Measurements from ENCODE around the gene LEPROT. TPM values are rescaled to one million over a fixed set of nuclear protein-coding genes. Genes with fewer than 3 reads are reported as not detected.
"Not testable (repeated sequence)": the region's sequence is repeated elsewhere in the genome, so short reads cannot be mapped to it uniquely, and the experiment has no call there.

Gene LEPROT
- total RNA-seq, 4 donors from 2014 or later: 25.0 to 34.2 (median 28.7) TPM

DNA sequence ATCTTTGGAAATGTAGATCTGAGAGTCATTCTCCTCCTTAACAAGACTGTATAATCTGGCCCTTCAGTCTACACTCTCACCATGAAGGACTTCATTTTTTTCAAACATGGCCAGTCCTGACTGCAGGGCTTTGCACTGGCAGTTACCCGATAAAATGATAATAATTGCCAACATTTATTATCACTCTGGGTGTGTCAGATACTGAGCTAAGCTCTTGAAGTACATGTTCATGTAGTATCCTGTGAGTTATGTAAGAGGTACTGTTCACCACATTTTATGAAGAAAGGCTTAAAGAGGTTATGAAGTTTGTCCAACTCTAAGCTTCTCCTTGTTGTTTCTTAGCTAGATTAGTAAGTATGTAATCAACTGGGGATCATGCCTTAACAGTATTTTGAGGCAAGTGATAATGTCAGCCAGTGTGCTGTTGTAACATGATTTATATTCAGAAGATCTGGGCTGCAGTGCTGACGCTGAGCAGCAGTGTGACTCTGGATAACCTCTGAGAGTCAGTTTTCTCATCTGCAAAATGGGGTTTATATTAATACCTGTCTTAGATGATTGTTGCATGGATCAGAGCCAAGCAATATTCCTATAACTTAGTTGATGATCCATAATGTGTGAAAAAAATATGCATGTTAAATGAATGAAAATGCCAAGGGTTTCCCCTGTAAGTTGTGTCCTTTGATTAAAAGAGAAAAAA lies 42.1 kb upstream of the LEPROT start:
- in situ Hi-C loops (cut with MboI; ENCODE audit: low sequenced_read_pairs in 4 of 4) (no loop called here), intact Hi-C loops (cut with DNase I; ENCODE audit: low total_unique reads) (no loop called here)
- Histone ChIP-seq H3K27ac (no peak overlapping the region), H3K27me3 (no peaks in the 10 kb centered on the region), H3K9me3 (no peaks in the 10 kb centered on the region), H3K4me3 (no peak overlapping the region), H3K4me1 (no peaks in the 10 kb centered on the region), H3K36me3 (no peaks in the 10 kb centered on the region)
- no peak for DNase-seq
- no peak for ATAC-seq
- TF ChIP-seq, protein P1, sequence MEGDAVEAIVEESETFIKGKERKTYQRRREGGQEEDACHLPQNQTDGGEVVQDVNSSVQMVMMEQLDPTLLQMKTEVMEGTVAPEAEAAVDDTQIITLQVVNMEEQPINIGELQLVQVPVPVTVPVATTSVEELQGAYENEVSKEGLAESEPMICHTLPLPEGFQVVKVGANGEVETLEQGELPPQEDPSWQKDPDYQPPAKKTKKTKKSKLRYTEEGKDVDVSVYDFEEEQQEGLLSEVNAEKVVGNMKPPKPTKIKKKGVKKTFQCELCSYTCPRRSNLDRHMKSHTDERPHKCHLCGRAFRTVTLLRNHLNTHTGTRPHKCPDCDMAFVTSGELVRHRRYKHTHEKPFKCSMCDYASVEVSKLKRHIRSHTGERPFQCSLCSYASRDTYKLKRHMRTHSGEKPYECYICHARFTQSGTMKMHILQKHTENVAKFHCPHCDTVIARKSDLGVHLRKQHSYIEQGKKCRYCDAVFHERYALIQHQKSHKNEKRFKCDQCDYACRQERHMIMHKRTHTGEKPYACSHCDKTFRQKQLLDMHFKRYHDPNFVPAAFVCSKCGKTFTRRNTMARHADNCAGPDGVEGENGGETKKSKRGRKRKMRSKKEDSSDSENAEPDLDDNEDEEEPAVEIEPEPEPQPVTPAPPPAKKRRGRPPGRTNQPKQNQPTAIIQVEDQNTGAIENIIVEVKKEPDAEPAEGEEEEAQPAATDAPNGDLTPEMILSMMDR (IDR thresholded peaks at IDR 0.05 in 4 of 5, conservative IDR thresholded peaks at IDR 0.05 in 1 of 5): no peak
- TF ChIP-seq POLR2A (IDR thresholded peaks at IDR 0.05): no peak

DNA sequence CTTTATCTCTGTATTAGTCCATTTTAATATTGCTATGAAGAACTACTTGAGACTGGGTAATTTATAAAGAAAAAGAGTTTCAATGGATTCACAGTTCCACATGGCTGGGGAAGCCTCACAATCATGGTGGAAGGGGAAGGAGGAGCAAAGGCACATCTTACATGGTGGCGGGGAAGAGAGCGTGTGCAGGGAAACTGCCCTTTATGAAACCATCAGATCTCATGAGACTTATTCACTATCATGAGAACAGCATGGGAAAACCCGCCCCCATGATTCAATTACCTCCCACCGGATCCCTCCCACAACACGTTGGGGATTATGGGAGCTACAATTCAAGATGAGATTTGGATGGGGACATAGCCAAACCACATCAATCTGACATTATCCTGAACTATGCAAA lies 36.0 kb upstream of the LEPROT start:
- H3K27me3 ChIP-seq; in situ Hi-C loops (cut with MboI; ENCODE audit: low sequenced_read_pairs in 4 of 4); H3K9me3 ChIP-seq; ATAC-seq; intact Hi-C loops (cut with DNase I; ENCODE audit: low total_unique reads); H3K36me3 ChIP-seq; H3K27ac ChIP-seq; H3K4me1 ChIP-seq; H3K4me3 ChIP-seq; DNase-seq: not testable (repeated sequence)

DNA sequence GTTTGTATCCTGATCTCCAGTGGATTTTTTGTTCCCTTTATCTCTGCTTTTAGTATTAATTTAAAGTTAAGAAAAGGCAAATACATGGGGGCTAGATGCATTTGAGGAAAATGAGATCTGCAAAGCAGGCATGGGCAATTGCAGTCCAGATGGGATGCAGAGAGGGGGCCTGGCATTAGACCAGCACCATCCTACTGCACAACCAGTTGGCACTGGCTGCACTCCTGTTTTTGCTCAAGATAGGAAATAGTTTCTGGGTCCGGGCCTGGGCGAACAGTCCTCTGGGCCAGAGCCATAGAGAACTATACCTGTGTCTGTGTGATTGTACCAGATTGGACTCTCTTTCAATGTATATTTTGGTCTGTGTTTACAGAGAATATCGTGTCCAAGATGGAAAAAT lies 34.0 kb upstream of the LEPROT start:
- intact Hi-C loops (cut with DNase I; ENCODE audit: low total_unique reads) (no loop called here), in situ Hi-C loops (cut with MboI; ENCODE audit: low sequenced_read_pairs in 4 of 4) (no loop called here)
- Histone ChIP-seq H3K27me3 (no peaks in the 10 kb centered on the region), H3K4me1 (no peaks in the 10 kb centered on the region), H3K36me3 (no peaks in the 10 kb centered on the region), H3K27ac (no peak overlapping the region), H3K9me3 (no peaks in the 10 kb centered on the region), H3K4me3 (no peak overlapping the region)
- no peak for TF ChIP-seq POLR2A (IDR thresholded peaks at IDR 0.05)
- TF ChIP-seq, protein P1 (IDR thresholded peaks at IDR 0.05 in 4 of 5, conservative IDR thresholded peaks at IDR 0.05 in 1 of 5): no peak
- ATAC-seq (no peak), DNase-seq (no peak)

DNA sequence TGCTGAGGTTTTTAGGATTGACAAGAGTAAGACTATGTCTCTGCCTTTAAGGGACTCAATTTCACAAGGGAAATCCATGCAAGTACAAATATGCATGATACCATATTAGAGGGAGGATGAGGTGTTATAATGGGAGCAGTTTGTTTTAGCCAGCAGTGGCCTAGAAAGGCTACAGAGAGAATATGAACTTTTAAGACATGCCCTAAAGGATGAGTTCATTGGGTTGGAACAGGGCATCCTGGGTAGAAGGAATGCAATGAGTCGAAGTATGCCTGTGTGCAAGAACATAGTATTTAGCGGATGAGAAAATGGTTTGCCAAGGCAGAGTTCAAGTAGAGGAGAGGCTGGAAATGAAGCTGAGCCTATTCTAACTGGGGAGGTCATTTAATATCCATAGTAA lies 32.6 kb upstream of the LEPROT start:
- in situ Hi-C loops (cut with MboI; ENCODE audit: low sequenced_read_pairs in 4 of 4): no loop called here
- DNase-seq (no peak), ATAC-seq (no peak)
- Histone ChIP-seq H3K4me3 (no peak overlapping the region), H3K4me1 (no peaks in the 10 kb centered on the region), H3K36me3 (no peaks in the 10 kb centered on the region), H3K27ac (no peak overlapping the region), H3K27me3 (no peaks in the 10 kb centered on the region), H3K9me3 (no peaks in the 10 kb centered on the region)
- intact Hi-C loops (cut with DNase I; ENCODE audit: low total_unique reads): no loop called here
- TF ChIP-seq POLR2A (IDR thresholded peaks at IDR 0.05): no peak
- TF ChIP-seq, protein P1 (IDR thresholded peaks at IDR 0.05 in 4 of 5, conservative IDR thresholded peaks at IDR 0.05 in 1 of 5): no peak

DNA sequence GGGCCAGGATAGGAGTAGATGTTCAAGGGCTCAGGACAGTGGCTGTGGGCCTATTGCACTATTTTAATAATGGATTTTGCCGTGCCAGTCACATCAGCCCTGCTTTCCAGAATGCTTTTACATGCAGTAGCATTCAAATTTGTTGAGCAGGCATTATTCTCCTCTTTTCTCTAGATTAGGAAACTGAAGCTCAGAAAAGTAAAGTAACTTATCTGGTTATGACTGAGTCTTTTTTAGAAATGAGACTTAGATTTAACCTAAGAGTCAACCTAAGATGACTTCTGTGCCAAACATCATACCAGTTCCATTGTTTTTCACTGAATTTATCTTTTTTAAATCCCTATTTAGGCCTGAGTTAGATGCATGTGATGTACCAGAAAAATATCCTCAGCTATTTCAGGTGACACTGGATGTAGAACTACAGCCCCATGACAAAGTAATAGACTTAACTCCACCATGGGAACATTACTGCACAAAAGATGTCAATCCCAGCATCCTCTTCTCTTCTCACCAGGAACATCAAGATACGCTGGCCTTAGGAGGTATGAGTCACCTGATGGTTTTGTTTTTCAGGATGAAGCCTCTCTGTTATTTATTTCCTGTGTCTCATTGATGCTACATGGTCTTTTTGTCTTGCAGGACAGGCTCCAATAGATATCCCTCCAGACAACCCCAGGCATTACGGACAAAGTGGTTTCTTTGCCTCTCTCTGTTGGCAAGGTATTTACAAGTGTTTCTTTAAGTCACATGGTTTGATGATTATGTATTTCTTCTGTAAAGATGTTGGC lies 31.4 kb upstream of the LEPROT start:
- Histone ChIP-seq H3K4me3 (no peak overlapping the region), H3K4me1 (no peaks in the 10 kb centered on the region), H3K27me3 (no peaks in the 10 kb centered on the region), H3K9me3 (no peaks in the 10 kb centered on the region), H3K36me3 (no peaks in the 10 kb centered on the region), H3K27ac (no peak overlapping the region)
- in situ Hi-C loops (cut with MboI; ENCODE audit: low sequenced_read_pairs in 4 of 4): no loop called here
- intact Hi-C loops (cut with DNase I; ENCODE audit: low total_unique reads): no loop called here
- no peak for ATAC-seq
- DNase-seq: no peak
- TF ChIP-seq POLR2A (IDR thresholded peaks at IDR 0.05): no peak
- TF ChIP-seq, protein P1 (IDR thresholded peaks at IDR 0.05 in 4 of 5, conservative IDR thresholded peaks at IDR 0.05 in 1 of 5): no peak
